SK-N-MC (cell line): ENCODE measurements around the gene PAX2.

ENCODE experiments used
- DNase-seq: peaks from one replicate; pipeline ENCODE4 v3.0.0-alpha.2; 2011; ENCODE audit warnings: low read depth, low spot score
- H3K27ac ChIP-seq: fragments of 200-600 bp; sonication (generic); 2 replicates; pipeline ENCODE4 v1.5.1; 2016; ENCODE audit warnings: mixed run types
- H3K36me3 ChIP-seq: fragments of 200-600 bp; sonication (generic); 2 replicates; pipeline ENCODE4 v1.6.1; 2017; ENCODE audit warnings: antibody characterized with exemption, low read length, mixed read lengths; ENCODE audit not compliant: insufficient read depth
- H3K4me3 ChIP-seq: fragments of 200-600 bp; sonication (generic); 2 replicates; pipeline ENCODE4 v1.5.1; 2016
- H3K9ac ChIP-seq: fragments of 200-600 bp; sonication (generic); 2 replicates; pipeline ENCODE4 v1.8.0; 2017; ENCODE audit warnings: mixed run types, mixed read lengths; ENCODE audit not compliant: insufficient read length
- H3K9me3 ChIP-seq: fragments of 200-600 bp; sonication (generic); 2 replicates; pipeline ENCODE4 v1.6.1; 2017; ENCODE audit warnings: low read depth, mild to moderate bottlenecking, antibody characterized with exemption, low read length, moderate library complexity, mixed read lengths
- EZH2 ChIP-seq: fragments of 200-600 bp; sonication (generic); IDR thresholded peaks from one replicate; pipeline ENCODE4 v1.6.1; 2017; ENCODE audit warnings: antibody characterized with exemption
- FOXP2 ChIP-seq: optimal IDR thresholded peaks from 2 replicates; pipeline ENCODE3; 2011; ENCODE audit warnings: mild to moderate bottlenecking, moderate library complexity; ENCODE audit not compliant: insufficient read depth; ENCODE audit errors: extremely low read length, control extremely low read depth
- POLR2AphosphoS5 ChIP-seq: IDR thresholded peaks from 2 replicates; pipeline ENCODE4 v1.6.1; 2012; ENCODE audit warnings: mild to moderate bottlenecking, low read depth, low read length, borderline replicate concordance

The PAX2 gene

DNA sequence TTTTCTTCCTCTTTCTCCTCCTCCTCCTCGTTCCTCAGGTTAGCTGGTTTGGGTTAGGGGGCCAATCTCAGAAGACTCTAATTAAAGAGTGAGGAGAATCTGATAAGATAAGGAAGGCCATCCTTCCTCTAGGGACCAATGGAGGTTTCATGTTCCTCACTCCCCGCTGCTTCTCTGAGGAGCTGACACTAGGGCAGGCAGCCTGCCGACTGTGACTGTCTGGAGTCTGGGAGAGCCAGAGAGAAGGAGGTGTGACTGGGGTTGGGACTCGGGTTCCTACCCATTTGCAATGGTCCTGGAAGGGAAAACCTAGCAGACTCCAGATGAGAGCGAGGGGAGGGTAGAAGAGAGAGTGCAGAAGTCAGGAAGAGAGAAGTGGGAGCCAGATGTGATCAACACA lies 15.3 kb downstream of the PAX2 start:
- no peak overlapping the region for H3K4me3 ChIP-seq

DNA sequence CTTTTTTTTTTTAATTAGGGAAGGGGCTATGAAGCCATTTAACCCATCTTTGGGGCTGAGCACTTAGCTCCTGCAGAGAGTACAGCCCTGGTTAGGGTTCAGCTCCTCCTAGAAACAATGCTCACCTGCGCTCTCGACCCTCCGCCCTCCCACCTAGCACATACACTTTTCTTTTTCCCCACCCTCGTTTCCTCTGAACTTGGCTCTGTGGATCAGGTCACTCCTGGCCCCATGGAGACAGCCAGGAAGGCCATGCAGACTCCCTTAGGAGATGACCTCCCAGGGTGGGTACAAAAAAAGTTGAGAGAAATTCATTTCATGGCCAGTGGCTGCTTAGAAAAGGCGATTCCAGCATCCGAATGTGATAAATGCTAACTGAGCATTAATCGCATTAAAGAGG lies 15.8 kb downstream of the PAX2 start:
- H3K4me3 ChIP-seq, result no peak overlapping the region
- no peak overlapping the region for H3K27ac ChIP-seq
- DNase-seq, result no peak
- no peak overlapping the region for H3K9ac ChIP-seq
- H3K36me3 ChIP-seq, result no peaks in the 10 kb centered on the region
- no peaks in the 10 kb centered on the region for H3K9me3 ChIP-seq
- TF ChIP-seq EZH2 (no peak), POLR2AphosphoS5 (no peak), FOXP2 (no peak)

More for the DNA sequence above, 15.3 kb downstream of the PAX2 start:
- H3K27ac ChIP-seq, result no peak overlapping the region
- no peaks in the 10 kb centered on the region for H3K36me3 ChIP-seq
- TF ChIP-seq FOXP2 (no peak), POLR2AphosphoS5 (no peak), EZH2 (no peak)
- H3K9ac ChIP-seq, result no peak overlapping the region
- no peak for DNase-seq
- H3K9me3 ChIP-seq, result no peaks in the 10 kb centered on the region

DNA sequence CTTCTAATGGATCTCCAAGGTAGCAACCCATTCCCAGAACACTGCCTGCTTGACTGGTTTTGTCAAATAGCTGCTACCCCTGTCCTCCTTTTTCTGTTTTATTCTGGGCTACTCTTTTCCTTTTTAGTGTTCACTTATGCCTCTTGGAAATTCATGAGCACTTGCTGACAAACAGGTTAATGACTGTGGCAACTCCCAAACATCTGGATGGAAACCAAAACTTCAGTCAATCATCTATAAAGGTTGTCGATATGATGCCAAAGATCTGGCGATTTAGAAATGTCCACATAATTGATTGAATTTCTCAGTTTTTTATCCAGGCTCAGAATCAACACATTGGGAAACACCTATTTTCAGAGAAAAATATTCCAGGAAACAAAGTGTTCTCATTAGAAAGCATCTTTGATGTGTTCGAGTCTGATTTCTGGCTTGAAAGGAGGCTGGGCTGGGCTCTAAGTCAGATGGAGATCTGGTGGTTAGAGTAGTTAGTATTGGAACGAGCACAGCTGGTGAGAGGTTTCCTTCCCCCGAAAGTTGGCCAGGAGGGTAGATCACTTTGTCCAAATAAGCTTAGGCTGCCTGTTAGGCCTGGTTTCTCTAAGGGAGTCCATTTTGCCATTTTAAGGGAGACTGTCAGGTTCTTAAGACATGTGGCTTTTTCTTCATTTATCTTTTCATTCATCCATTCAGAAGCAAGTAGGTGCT lies 17.8 kb downstream of the PAX2 start:
- H3K27ac ChIP-seq, result no peak overlapping the region
- no peaks in the 10 kb centered on the region for H3K9me3 ChIP-seq
- TF ChIP-seq POLR2AphosphoS5 (no peak), FOXP2 (no peak), EZH2 (no peak)
- no peaks in the 10 kb centered on the region for H3K36me3 ChIP-seq
- H3K4me3 ChIP-seq, result no peak overlapping the region
- no peak overlapping the region for H3K9ac ChIP-seq
- no peak for DNase-seq

DNA sequence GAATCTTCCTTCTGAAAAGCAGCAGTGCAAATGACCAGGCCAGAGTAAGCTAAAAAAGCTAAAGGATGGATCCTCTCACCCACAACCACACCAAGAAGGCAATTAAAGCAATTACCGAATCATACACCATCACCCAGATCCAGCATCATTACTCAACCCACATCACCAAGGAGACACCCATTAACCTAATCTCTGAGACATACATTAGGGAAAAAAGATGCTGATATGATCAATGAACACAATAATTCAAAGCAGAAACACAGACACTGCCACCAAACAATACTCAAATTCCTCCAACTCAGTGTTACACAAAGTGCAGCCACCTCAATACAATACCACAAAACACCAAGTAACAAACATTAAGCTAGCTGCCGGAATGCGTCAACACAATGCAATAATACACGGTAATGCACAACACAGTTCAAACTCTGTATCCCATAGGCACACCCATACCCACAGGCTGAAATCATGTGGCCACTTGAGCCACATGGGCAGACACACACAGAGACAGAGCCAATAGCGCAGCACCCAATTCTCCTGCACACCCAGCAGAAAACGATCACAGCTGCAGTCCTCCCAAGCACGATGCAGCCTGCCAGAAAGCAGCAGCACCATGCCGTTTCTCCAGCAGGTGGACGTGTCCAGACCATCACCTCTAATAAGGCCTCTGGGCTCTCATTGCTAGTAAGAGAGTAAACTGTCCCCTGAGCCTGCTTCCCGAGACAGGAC lies 21.5 kb downstream of the PAX2 start:
- Histone ChIP-seq H3K9ac (no peak overlapping the region), H3K27ac (no peak overlapping the region), H3K36me3 (no peaks in the 10 kb centered on the region), H3K4me3 (no peak overlapping the region), H3K9me3 (no peaks in the 10 kb centered on the region)
- TF ChIP-seq FOXP2 (no peak), EZH2 (no peak), POLR2AphosphoS5 (no peak)
- DNase-seq, result no peak

DNA sequence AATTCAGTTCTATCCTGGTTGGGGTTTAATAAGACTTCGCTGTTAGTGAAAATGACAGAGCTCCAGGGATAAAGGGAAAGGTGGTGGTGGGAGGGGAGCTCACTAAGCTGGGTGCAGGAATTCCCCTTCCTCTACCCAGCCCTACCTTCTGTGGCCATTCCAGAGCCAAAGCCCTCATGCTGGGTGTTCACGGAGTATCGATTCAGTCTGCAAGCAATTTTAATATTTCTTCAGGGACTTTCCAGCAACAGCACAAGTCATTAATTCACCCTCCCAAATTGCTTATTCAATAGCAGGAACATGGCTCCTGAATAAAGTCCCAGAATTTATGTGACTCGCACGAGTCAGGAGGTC lies 22.0 kb downstream of the PAX2 start:
- Histone ChIP-seq H3K9ac (no peak overlapping the region), H3K4me3 (no peak overlapping the region), H3K27ac (no peak overlapping the region), H3K36me3 (no peaks in the 10 kb centered on the region), H3K9me3 (no peaks in the 10 kb centered on the region)
- DNase-seq, result no peak
- no peak for TF ChIP-seq EZH2
- no peak for TF ChIP-seq FOXP2
- TF ChIP-seq POLR2AphosphoS5, result no peak

DNA sequence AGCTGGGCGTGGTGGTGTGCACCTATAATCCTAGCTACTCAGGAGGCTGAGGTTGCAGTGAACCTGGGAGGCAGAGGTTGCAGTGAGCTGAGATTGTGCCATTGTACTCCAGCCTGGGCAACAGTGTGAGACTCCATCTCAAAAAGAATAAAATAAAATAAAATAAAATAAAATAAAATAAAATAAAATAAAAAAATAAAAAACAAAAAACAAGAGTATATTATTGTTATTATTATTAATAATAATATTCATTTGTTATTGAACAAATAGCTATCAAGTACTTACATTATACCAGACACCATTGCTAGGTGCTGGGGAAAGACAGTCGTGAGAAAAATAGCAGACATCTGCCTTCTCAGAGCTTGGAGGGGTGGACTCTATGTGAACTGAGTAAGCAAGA lies 24.1 kb downstream of the PAX2 start:
- TF ChIP-seq FOXP2 (no peak), POLR2AphosphoS5 (no peak), EZH2 (no peak)
- Histone ChIP-seq H3K27ac (no peak overlapping the region), H3K36me3 (no peaks in the 10 kb centered on the region), H3K4me3 (no peak overlapping the region), H3K9me3 (no peaks in the 10 kb centered on the region), H3K9ac (no peak overlapping the region)
- no peak for DNase-seq

DNA sequence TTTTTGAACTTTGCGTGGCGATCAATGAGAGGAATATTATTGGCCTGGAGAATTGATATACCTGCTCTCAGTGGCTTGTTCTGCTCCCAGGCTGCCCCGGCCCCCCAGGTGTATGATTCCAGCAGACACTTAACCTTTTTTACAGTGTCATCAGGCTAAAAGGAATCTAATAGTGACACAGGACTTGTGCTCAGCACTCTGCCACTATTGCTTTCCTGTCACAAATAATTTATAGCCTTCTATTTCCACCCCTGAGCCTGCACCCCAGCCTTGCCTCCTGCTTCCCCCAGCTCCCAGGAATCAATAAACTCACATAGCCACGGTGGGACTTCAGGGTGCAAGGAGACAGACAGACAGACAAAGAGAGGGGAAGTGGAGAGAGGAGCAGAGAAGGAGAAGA lies 28.3 kb downstream of the PAX2 start:
- DNase-seq, result no peak

DNA sequence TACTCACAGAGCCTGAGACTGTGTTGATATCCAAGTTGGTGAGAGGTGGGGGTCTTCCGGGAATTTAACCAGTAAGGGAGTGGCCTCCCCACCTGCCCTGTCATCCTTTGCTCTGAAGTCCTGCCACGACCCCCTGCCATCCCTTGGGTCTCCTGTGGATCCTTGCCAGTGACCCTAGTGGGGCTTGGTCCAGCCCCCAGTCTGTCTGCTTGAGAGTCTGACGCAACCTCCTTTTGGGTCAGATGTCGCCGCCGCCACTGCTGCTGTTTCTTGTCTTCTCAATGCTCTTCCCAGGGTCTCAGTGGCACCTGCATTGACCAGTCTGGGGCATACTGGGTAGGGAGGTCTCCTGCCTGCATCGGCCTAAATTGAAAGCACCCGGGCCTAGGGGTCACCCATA lies 28.8 kb downstream of the PAX2 start:
- H3K27ac ChIP-seq, result no peak overlapping the region
- no peaks in the 10 kb centered on the region for H3K36me3 ChIP-seq
- TF ChIP-seq FOXP2, result no peak
- no peak for TF ChIP-seq EZH2
- no peak for TF ChIP-seq POLR2AphosphoS5
- no peak overlapping the region for H3K9ac ChIP-seq
- no peak for DNase-seq
- H3K9me3 ChIP-seq, result no peaks in the 10 kb centered on the region
- no peak overlapping the region for H3K4me3 ChIP-seq

More for the DNA sequence above, 28.3 kb downstream of the PAX2 start:
- no peak for TF ChIP-seq EZH2
- TF ChIP-seq POLR2AphosphoS5, result no peak
- no peak for TF ChIP-seq FOXP2
- Histone ChIP-seq H3K27ac (no peak overlapping the region), H3K9ac (no peak overlapping the region), H3K9me3 (no peaks in the 10 kb centered on the region), H3K36me3 (no peaks in the 10 kb centered on the region), H3K4me3 (no peak overlapping the region)

DNA sequence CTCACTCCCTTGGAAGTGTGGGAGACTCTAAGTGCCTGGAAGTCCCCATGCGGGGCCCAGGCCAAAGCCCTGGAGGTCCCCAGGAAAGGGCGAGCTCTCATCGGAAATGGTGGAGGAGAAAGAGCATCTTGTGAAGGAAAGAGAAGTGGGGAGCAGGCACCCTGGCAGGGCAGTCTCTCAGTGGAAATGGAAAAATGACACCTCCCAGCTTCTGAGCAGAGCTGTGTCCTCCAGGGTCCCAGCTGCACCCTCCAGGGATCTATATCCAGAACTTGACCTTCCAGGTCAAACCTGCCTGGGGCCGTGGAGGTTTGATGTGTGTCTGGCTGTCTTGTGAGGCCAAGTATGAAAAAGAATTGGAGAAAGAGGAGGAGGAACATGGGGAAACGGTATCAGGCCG lies 29.5 kb downstream of the PAX2 start:
- no peak overlapping the region for H3K27ac ChIP-seq
- no peak overlapping the region for H3K4me3 ChIP-seq
- H3K9me3 ChIP-seq, result no peaks in the 10 kb centered on the region
- no peak for DNase-seq
- TF ChIP-seq EZH2 (no peak), POLR2AphosphoS5 (no peak), FOXP2 (no peak)
- H3K36me3 ChIP-seq, result no peaks in the 10 kb centered on the region
- H3K9ac ChIP-seq, result no peak overlapping the region
